Measurements from ENCODE around the gene CCDC188. TPM values are rescaled to one million over a fixed set of nuclear protein-coding genes. Genes with fewer than 3 reads are reported as not detected.

Gene CCDC188
- total RNA-seq, 1 experiment from 2014 or later: not detected

DNA sequence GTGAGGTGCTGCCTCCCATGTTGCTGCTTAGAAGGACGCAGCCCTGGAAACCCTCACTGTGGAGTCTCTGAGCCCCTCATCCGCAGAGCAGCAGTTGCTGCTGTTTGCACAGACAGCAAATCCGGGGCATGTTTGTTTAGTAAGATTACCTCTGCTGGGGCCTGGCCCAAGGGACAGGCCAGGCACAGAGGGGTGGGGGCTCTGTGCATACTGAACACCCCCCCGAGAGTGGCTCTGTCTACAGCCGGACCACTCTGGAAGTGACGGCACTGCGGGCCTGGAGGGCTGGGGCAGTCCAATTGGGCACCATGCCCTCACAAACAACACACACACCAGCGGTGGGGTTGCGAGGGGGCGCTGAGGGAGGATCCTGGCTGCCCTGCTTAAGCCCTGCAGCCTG, 22.9 kb upstream of the CCDC188 start:
- Mint-ChIP-seq H3K27me3 (ENCODE audit: unreplicated experiment) (peaks cover 73% of the 10 kb centered on the region), H3K4me3 (ENCODE audit: low read depth, unreplicated experiment) (no peak overlapping the region), H3K4me1 (ENCODE audit: low read depth, unreplicated experiment) (no peaks in the 10 kb centered on the region), H3K9me3 (ENCODE audit: low read depth, unreplicated experiment) (no peaks in the 10 kb centered on the region), H3K36me3 (ENCODE audit: insufficient read depth, unreplicated experiment) (peaks cover 3% of the 10 kb centered on the region), H3K27ac (ENCODE audit: unreplicated experiment) (no peak overlapping the region)
- CTCF ChIA-PET: interaction anchor here (0.9 kb wide), 1 partner anchor 64 kb away, joined by 3 read pairs; no protein-coding TSS in a partner anchor
- TF ChIP-seq, protein P1, sequence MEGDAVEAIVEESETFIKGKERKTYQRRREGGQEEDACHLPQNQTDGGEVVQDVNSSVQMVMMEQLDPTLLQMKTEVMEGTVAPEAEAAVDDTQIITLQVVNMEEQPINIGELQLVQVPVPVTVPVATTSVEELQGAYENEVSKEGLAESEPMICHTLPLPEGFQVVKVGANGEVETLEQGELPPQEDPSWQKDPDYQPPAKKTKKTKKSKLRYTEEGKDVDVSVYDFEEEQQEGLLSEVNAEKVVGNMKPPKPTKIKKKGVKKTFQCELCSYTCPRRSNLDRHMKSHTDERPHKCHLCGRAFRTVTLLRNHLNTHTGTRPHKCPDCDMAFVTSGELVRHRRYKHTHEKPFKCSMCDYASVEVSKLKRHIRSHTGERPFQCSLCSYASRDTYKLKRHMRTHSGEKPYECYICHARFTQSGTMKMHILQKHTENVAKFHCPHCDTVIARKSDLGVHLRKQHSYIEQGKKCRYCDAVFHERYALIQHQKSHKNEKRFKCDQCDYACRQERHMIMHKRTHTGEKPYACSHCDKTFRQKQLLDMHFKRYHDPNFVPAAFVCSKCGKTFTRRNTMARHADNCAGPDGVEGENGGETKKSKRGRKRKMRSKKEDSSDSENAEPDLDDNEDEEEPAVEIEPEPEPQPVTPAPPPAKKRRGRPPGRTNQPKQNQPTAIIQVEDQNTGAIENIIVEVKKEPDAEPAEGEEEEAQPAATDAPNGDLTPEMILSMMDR (IDR thresholded peaks at IDR 0.05; ENCODE audit: unreplicated experiment): no peak
- DNase-seq: no peak
- BruUV-seq (replicated peaks): no TSS peak
- intact Hi-C loops (cut with micrococcal nuclease; ENCODE audit: unreplicated experiment): no loop called here

DNA sequence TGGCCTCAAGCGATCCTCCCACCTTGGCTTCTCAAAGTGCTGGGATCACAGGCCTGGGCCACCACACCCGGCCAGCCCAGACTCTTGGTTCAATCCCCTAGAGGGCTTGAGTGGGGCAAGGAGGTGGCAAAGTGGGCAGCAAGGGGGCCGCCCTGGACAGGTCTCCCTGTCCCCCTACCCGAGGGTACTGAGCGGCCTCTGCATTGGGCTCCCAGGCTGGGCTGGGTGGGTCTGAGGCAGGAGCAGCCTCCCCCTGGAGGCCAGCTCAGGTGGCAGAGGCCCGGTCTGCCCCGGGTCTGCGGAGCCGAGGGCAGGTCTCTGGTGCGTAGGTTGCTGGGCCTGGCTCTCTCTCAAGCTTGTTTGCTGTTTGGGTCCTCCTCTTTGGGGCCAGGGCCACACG, 22.4 kb upstream of the CCDC188 start:
- H3K27ac Mint-ChIP-seq (ENCODE audit: unreplicated experiment): no peak overlapping the region
- TF ChIP-seq, protein P1 (IDR thresholded peaks at IDR 0.05; ENCODE audit: unreplicated experiment): no peak
- no peaks in the 10 kb centered on the region for H3K9me3 Mint-ChIP-seq (ENCODE audit: low read depth, unreplicated experiment)
- intact Hi-C loops (cut with micrococcal nuclease; ENCODE audit: unreplicated experiment): no loop called here
- CTCF ChIA-PET: interaction anchor here (0.9 kb wide), 1 partner anchor 64 kb away, joined by 3 read pairs; no protein-coding TSS in a partner anchor
- H3K4me3 Mint-ChIP-seq (ENCODE audit: low read depth, unreplicated experiment): no peak overlapping the region
- no peak for DNase-seq
- peaks cover 3% of the 10 kb centered on the region for H3K36me3 Mint-ChIP-seq (ENCODE audit: insufficient read depth, unreplicated experiment)
- H3K27me3 Mint-ChIP-seq (ENCODE audit: unreplicated experiment): peaks cover 68% of the 10 kb centered on the region
- BruUV-seq (replicated peaks): no TSS peak
- H3K4me1 Mint-ChIP-seq (ENCODE audit: low read depth, unreplicated experiment): no peaks in the 10 kb centered on the region

DNA sequence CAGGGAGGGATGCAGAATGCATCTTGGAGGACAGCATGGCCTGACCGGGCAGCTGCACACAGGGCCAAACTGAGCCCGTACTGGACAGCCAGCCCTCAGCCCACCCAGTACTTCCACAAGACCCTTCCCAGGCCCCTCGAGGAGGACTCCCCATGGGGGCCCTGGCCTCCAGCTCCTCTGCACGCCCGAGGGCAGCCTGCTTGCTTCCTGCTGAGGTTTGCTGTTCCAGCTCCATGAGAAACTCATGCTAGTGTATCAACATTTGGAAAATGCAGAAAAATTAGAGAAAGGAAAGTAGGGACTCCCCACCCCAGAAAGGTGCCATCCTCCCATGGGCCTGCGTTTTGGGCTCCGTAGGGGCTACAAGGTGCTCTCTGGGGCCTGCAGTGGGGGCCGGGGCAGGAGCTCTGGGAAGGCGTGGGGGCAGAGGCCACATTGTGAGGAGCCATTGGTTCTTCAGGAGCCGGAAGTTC, 21.3 kb upstream of the CCDC188 start:
- TF ChIP-seq, protein P1 (IDR thresholded peaks at IDR 0.05; ENCODE audit: unreplicated experiment): no peak
- no peak for DNase-seq
- H3K27me3 Mint-ChIP-seq (ENCODE audit: unreplicated experiment): peaks cover 59% of the 10 kb centered on the region
- CTCF ChIA-PET: interaction anchor here (1.2 kb wide), 1 partner anchor 56 kb away, joined by 3 read pairs; no protein-coding TSS in a partner anchor
- H3K9me3 Mint-ChIP-seq (ENCODE audit: low read depth, unreplicated experiment): no peaks in the 10 kb centered on the region
- peaks cover under 1% of the 10 kb centered on the region for H3K36me3 Mint-ChIP-seq (ENCODE audit: insufficient read depth, unreplicated experiment)
- no peak overlapping the region for H3K4me3 Mint-ChIP-seq (ENCODE audit: low read depth, unreplicated experiment)
- H3K4me1 Mint-ChIP-seq (ENCODE audit: low read depth, unreplicated experiment): no peaks in the 10 kb centered on the region
- intact Hi-C loops (cut with micrococcal nuclease; ENCODE audit: unreplicated experiment): no loop called here
- BruUV-seq (replicated peaks): no TSS peak
- H3K27ac Mint-ChIP-seq (ENCODE audit: unreplicated experiment): no peak overlapping the region

DNA sequence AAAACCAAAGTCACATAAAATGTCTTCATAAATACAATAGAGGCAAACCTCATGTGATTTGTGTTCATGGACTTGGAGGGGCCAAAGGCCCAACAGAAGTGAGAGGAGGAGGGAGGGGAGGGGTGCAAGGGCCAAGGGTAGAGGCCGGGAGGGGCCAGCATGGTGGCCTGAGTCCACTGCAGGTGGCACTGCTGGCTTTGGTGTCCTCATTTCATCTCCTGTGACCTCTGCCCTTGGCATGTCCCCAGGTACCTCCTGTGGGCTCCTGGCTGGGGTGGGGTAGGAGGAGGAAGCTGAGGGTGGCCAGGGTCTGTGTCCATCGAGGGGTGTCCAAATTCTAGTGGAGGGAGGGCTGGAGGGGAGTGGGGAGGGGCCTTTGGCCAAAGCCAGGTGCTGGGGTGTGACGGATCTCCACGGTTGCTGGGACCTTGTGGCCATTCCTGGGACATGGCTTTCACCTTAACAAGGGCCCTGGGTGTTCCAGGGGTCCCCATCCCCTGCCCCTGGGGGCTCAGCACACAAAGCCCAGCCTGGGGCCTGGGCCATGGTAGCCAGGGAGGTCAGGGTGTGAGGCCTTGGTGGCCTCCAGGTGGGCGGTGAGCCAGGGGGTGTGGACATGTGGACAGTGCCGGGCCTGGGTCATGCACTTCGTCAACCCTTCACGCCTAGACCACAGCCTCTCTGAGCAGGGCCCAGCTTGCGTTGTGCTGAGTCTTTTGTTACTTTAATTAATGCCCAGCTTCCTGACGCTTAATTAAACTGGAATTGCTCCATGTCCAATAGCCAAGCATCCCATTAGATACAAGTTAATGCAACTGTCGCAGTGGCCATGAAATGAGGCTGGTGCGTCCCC, 20.7 kb upstream of the CCDC188 start:
- no peaks in the 10 kb centered on the region for H3K9me3 Mint-ChIP-seq (ENCODE audit: low read depth, unreplicated experiment)
- CTCF ChIA-PET: interaction anchor here (1.2 kb wide), 1 partner anchor 57 kb away, joined by 3 read pairs; no protein-coding TSS in a partner anchor
- H3K4me1 Mint-ChIP-seq (ENCODE audit: low read depth, unreplicated experiment): no peaks in the 10 kb centered on the region
- peaks cover 59% of the 10 kb centered on the region for H3K27me3 Mint-ChIP-seq (ENCODE audit: unreplicated experiment)
- intact Hi-C loops (cut with micrococcal nuclease; ENCODE audit: unreplicated experiment): no loop called here
- no peak overlapping the region for H3K4me3 Mint-ChIP-seq (ENCODE audit: low read depth, unreplicated experiment)
- TF ChIP-seq, protein P1 (IDR thresholded peaks at IDR 0.05; ENCODE audit: unreplicated experiment): no peak
- no peaks in the 10 kb centered on the region for H3K36me3 Mint-ChIP-seq (ENCODE audit: insufficient read depth, unreplicated experiment)
- no peak overlapping the region for H3K27ac Mint-ChIP-seq (ENCODE audit: unreplicated experiment)
- no peak for DNase-seq
- BruUV-seq (replicated peaks): no TSS peak
